NCI-H748 (cell line): Measurements from ENCODE around the gene ZNF606.

Experiments used
- DNase-seq: peaks from one replicate; lab custom pipeline; 2025; ENCODE audit not compliant: unreplicated experiment; lab: John Stamatoyannopoulos, UW

Gene ZNF606

GRCh38 chr19:58002384-58003173 is at the start of gene ZNF606:
ZNF606 (minus strand) TSS chr19:58002820; CDS start chr19:58001319, 1,501 bp downstream.
- peak; percentile 94 for DNase-seq

- no peak for DNase-seq
Observed at GRCh38 chr19:58052256-58052655, 49.6 kb upstream of the ZNF606 start.

- no peak for DNase-seq
Observed at GRCh38 chr19:58047672-58048071, 45.1 kb upstream of the ZNF606 start.

- DNase-seq: no peak
Observed at GRCh38 chr19:58046856-58047255, 44.2 kb upstream of the ZNF606 start.

GRCh38 chr19:58045411-58046050 is 42.9 kb upstream of the ZNF606 start:
- no peak for DNase-seq

- no peak for DNase-seq
Observed at GRCh38 chr19:58044886-58045285, 42.3 kb upstream of the ZNF606 start.

- DNase-seq: no peak
Observed at GRCh38 chr19:58044391-58044790, 41.8 kb upstream of the ZNF606 start.

- DNase-seq: no peak
Observed at GRCh38 chr19:58042495-58043340, 40.1 kb upstream of the ZNF606 start.

- DNase-seq: no peak
Observed at GRCh38 chr19:58040751-58041525, 38.3 kb upstream of the ZNF606 start.

- DNase-seq: peak; percentile 17
Observed at GRCh38 chr19:58038688-58039204, 36.1 kb upstream of the ZNF606 start.

- DNase-seq: peak; percentile 57
Observed at GRCh38 chr19:58037927-58038687, 35.5 kb upstream of the ZNF606 start.

- DNase-seq: no peak
Observed at GRCh38 chr19:58035863-58036262, 33.2 kb upstream of the ZNF606 start.

GRCh38 chr19:58034477-58034793 is 31.8 kb upstream of the ZNF606 start:
- peak; percentile 71 for DNase-seq

- DNase-seq: peak; percentile 99
Observed at GRCh38 chr19:58033741-58034476, 31.3 kb upstream of the ZNF606 start, which contains the start of gene ZSCAN1. ZSCAN1 (plus strand) TSS chr19:58034025; CDS start chr19:58037837, 3,812 bp downstream.

- DNase-seq: no peak
Observed at GRCh38 chr19:58024661-58025060, 22.0 kb upstream of the ZNF606 start.

- DNase-seq: no peak
Observed at GRCh38 chr19:58022283-58022660, 19.7 kb upstream of the ZNF606 start.

GRCh38 chr19:58021541-58022282 is 19.1 kb upstream of the ZNF606 start:
- DNase-seq: peak; percentile 91

- no peak for DNase-seq
Observed at GRCh38 chr19:58020129-58020528, 17.5 kb upstream of the ZNF606 start.

GRCh38 chr19:58014141-58014540 is 11.5 kb upstream of the ZNF606 start:
- DNase-seq: no peak
